GM18951 (cell line): ENCODE results near the gene COX6B1.
A peak's percentile ranks its signal among the peaks of the same experiment; 100 is the strongest.

Experiments
- POLR2A ChIP-seq: IDR thresholded peaks from 4 replicates; pipeline ENCODE4 v1.6.1; 2011; ENCODE audit warnings: mild to moderate bottlenecking; ENCODE audit not compliant: insufficient read length, insufficient read depth; ENCODE audit errors: extremely low read depth
- in situ Hi-C: fragments of 300-500 bp; cut with MboI; formaldehyde crosslinking; loops from one replicate; pipeline ENCODE4 v1.12.0; 2022; ENCODE audit warnings: low sequenced_read_pairs, mixed read lengths, inconsistent platforms; ENCODE audit not compliant: unreplicated experiment

COX6B1 gene

DNA sequence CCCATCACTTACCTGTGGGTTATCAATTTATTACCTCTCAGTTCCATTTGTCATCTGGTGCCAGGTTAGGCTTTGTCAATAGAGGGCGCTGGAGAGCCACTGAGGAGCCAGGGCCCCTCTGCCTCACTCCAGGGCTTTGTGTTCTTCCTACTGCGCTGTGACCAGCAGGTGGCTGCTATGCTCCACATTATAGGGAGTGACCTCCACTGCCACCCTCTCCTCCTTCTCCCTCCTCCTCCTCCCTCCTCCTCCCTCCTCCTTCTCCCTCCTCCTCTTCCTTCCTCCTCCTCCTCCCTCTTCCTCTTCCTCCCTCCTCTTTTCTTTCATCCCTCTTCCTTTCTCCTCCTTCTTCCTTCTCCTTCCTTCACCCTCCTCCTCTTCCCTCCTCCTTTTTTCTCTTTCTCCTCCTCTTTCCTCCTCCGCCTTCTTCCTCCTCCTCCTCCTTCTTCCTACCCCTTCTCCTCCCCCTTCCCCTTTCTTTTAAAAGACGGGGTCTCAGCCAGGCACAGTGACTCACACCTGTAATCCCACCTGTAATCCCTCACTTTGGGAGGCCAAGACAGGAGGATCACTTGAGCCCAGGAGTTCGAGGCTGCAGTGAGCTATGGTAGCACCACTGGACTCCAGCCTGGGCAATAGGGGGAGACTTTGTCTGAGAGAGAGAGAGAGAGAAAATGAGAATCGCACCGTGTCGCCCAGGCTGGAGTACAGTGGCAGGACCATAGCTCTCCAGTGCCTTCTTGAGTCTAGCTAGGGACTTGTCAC lies 45.9 kb downstream of the COX6B1 start:
- in situ Hi-C loops: loop anchor here (10.0 kb wide), 1 partner anchor 241 kb away; the partner anchor contains the start of gene LRFN3

GRCh38 chr19:35695895-35696422 lies 47.8 kb downstream of the COX6B1 start:
- TF ChIP-seq POLR2A: no peak
- in situ Hi-C loops: loop anchor here (10.0 kb wide), 1 partner anchor 239 kb away; the partner anchor contains the start of gene LRFN3

More for the DNA sequence above, 45.9 kb downstream of the COX6B1 start:
- TF ChIP-seq POLR2A: no peak

- no peak for TF ChIP-seq POLR2A
- in situ Hi-C loops: loop anchor here (10.0 kb wide), 1 partner anchor 238 kb away; the partner anchor contains the start of gene LRFN3
Observed at GRCh38 chr19:35696835-35697234, 48.7 kb downstream of the COX6B1 start.

GRCh38 chr19:35702223-35703012 lies 54.3 kb downstream of the COX6B1 start:
- in situ Hi-C loops: no loop called here
- peak; percentile 78 for TF ChIP-seq POLR2A

- TF ChIP-seq POLR2A: no peak
- in situ Hi-C loops: no loop called here
Observed at GRCh38 chr19:35703343-35703742, 55.2 kb downstream of the COX6B1 start.

DNA sequence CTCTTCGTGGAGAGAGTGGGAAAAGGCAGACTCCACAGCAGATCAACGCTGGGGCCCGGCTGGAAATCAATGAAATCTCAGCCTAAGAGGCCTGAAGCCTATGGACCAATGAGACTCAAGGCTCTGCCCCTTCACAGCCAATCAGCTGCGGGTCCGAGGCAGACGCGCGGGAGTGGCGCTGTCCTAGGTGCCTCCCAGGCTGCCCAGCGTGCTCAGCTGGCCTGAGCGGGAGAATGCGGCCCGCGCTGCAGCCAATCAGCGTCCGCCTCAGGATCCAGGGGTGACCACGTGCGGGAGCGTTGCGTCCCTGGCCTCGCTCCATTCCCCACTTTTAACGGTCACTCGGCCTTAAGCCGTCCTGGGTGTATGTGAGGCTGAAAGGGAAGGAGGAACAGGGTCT lies 56.1 kb downstream of the COX6B1 start, which contains the start of gene ZBTB32:
Gene ZBTB32, plus strand, starts transcription at position 341 of the 400 bp plus-strand sequence. CDS start 10,069 bp downstream, outside the sequence.
- TF ChIP-seq POLR2A: no peak
- in situ Hi-C loops: no loop called here
